GM12864 (cell line): Measurements from ENCODE around the gene GARIN6.
"Not testable (repeated sequence)": the region's sequence is repeated elsewhere in the genome, so short reads cannot be mapped to it uniquely, and the experiment has no call there.

Experiments used
- DNase-seq: peaks from one replicate; pipeline ENCODE4 v3.0.0-alpha.2; 2011; ENCODE audit warnings: low read depth
- H3K4me3 ChIP-seq: 2 replicates; pipeline ENCODE4 v1.5.1; 2011; ENCODE audit warnings: mild to moderate bottlenecking, low read depth, low read length, control low read depth
- CTCF ChIP-seq: IDR thresholded peaks from 2 replicates; pipeline ENCODE4 v1.5.1; 2011; ENCODE audit warnings: low read depth, mild to moderate bottlenecking, moderate library complexity, low read length, control low read depth, inconsistent platforms; ENCODE audit errors: missing control alignments

GARIN6 gene

GRCh38 chr12:99619389-99620158 is 28.0 kb upstream of the GARIN6 start:
- DNase-seq = no peak
- TF ChIP-seq CTCF = peak; percentile 86
- no peak overlapping the region for H3K4me3 ChIP-seq

GRCh38 chr12:99620159-99620479 is 27.4 kb upstream of the GARIN6 start:
- TF ChIP-seq CTCF = no peak
- no peak overlapping the region for H3K4me3 ChIP-seq
- no peak for DNase-seq

- DNase-seq, H3K4me3 ChIP-seq: not testable (repeated sequence)
These were observed 23.0 kb upstream of the GARIN6 start for GRCh38 chr12:99624591-99624990.

GRCh38 chr12:99627459-99627858 is 20.1 kb upstream of the GARIN6 start:
- TF ChIP-seq CTCF = no peak
- DNase-seq = no peak

GRCh38 chr12:99644629-99645028 is 2.9 kb upstream of the GARIN6 start:
- no peak for TF ChIP-seq CTCF
- no peak for DNase-seq

More at GRCh38 chr12:99627459-99627858, 20.1 kb upstream of the GARIN6 start:
- H3K4me3 ChIP-seq = no peak overlapping the region

GRCh38 chr12:99648183-99648582 is 630 bp downstream of the GARIN6 start:
- H3K4me3 ChIP-seq = no peak overlapping the region
- no peak for DNase-seq
- TF ChIP-seq CTCF = no peak

More at GRCh38 chr12:99644629-99645028, 2.9 kb upstream of the GARIN6 start:
- no peak overlapping the region for H3K4me3 ChIP-seq

GRCh38 chr12:99649551-99649950 is 2.0 kb downstream of the GARIN6 start:
- no peak overlapping the region for H3K4me3 ChIP-seq
- TF ChIP-seq CTCF = no peak
- DNase-seq = no peak
